Measurements from ENCODE around the gene MRPS34.

Gene MRPS34

DNA sequence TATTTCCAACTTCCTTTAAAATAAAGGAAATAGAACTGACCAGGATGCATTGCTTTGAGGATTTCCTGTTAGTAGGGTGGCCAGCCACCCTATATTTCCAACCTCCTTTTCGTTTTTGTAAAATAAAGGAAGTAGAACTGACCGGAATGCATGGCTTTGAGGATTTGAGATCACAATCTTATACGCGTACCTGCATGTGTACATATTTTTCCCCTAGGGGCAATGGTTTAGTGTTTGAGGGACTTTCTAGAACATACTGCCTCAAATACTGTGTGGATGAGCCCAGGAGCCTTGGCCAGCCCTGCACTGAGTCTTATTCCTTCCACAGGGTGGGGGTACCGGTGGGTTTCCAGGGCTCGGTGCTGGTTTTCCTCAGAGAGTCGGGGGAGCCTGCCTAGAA lies 41.3 kb downstream of the MRPS34 start:
- DNase-seq (ENCODE audit: low read depth in 2 of 2, low spot score in 1 of 2), result no peak

DNA sequence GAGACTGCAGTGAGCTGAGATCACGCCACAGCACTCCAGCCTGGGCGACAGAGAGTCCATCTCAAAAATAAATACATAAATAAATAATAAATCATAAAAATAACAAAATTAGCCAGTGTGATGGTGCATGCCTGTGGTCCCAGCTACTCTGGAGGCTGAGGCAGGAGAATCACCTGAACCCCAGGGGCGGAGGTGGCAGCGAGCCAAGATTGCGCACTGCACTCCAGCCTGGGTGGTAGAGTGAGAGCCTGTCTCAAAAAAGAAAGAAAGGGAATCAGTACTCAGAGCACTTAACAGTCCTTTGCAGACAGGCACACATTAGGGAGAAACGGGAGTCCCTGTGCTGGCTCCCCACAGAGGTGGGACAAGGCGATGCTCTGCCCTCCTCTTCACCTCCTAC lies 41.9 kb downstream of the MRPS34 start:
- DNase-seq (ENCODE audit: low read depth in 2 of 2, low spot score in 1 of 2), result no peak

DNA sequence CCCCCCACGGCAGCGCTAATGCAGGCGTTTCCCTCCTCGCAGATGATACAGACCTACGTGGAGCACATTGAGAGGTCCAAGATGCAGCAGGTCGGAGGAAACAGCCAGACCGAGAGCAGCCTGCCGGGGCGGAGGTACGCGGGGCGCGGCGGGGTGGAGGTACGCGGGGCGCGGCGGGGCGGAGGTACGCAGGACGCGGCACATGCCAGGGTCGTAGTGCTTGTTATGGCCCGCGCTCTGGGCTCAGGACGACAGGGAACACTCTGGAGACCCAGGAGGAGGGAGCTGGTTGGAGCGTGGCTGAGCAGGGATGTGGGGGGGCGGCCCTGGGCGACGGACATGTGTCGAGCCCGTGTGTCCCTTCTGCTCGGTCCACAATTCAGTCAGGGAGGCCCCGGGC lies 43.5 kb downstream of the MRPS34 start:
- DNase-seq (ENCODE audit: low read depth in 2 of 2, low spot score in 1 of 2), result no peak

DNA sequence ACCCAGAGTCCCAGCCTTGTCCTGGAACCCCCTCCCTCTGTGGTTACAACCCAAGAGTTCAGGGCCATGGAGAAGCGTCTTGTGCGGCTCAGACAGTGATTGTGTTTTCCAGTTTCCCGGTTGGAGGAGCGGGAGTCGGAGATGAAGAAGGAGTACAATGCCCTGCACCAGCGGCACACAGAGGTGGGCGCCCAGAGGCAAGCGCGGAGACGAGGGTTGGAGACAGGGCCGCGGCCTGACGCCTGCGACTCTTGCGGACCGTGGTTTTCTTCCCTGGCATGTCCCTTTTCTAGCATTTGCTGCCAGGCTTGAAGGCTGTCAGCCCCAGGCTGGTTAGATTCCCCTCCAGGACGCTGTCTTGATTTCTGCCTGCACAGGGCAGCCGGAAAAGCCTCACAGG lies 43.9 kb downstream of the MRPS34 start:
- DNase-seq (ENCODE audit: low read depth in 2 of 2, low spot score in 1 of 2), result no peak

DNA sequence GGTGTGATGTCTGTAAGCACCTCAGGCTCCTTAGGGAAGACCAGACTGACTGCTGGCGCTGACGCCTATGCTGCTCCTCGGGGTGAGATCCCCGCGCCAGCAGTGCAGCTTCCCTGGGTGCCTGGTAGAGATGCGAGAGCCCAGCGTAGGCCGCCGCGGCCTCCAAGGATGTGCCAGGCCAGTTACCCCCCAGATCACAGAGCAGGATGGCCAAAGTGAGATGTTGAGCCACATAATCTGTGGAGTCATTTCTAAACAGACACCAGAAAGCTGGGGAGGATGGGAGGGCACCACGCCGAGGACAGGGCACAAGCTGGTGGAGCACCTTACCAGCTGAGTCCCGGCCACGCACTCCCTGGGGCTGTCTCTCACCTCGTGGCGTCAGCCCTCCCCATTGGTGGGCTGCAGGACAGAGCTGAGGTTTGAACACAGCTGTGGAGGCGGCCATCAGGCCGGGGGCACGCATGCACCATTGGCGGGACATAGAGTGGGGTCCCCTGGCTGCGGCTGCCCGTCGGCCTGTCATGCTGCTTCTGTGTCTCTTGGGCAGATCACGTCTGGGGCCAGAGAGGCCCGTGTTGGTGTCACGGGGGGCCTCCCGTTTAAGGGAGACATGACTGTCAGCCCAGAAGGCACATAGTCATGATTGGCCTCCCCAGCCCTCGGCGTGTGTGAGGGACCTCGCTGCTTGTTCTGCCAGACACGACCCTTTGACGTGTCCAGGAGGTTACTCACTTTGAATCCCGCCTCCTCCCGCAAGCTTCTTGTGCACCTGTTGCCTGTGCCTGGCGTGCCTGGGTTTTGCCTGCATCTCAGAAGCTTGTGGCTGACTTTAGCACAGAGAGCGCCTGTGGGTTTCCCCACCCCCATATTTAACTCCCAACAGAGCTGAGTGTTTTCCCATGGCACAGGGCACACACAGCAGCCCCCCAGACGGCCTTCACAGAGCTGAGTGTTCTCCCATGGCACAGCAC lies 45.0 kb downstream of the MRPS34 start:
- DNase-seq (ENCODE audit: low read depth in 2 of 2, low spot score in 1 of 2), result no peak

DNA sequence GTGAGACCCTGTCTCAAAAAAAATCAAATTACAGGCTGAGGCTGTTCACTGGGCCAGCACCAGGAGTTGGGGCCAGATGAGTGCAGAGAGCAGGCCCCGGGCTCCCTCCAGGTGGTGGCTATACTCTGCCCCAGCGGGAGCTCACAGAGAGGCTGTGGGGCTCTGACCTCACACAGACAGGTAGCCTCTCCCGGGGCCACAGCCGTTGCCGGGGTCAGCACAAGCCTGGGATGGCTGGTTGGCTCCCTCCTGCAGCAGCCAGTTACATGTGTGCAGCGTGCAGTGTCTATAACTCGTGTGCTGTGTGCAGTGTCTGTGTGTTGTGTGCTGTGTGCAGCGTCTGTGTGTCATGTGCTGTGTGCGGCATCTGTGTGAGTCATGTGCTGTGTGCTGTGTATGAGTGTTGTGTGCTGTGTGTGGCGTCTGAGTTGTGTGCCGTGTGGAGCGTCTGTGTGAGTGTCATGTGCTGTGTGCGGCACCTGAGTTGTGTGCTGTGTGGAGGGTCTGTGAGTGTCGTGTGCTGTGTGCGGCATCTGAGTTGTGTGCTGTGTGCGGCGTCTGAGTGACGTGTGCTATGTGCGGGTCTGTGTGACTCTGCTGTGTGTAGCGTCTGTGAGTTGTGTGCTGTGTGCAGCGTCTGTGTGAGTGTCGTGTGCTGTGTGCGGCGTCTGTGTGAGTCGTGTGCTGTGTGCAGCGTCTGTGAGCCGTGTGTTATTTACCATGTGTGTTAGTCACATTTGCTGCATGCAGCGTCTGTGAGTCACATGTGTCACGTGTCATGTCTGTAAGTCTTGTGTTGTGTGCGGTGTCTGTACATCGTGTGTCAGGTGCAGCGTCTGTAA lies 46.1 kb downstream of the MRPS34 start:
- no peak for DNase-seq (ENCODE audit: low read depth in 2 of 2, low spot score in 1 of 2)

DNA sequence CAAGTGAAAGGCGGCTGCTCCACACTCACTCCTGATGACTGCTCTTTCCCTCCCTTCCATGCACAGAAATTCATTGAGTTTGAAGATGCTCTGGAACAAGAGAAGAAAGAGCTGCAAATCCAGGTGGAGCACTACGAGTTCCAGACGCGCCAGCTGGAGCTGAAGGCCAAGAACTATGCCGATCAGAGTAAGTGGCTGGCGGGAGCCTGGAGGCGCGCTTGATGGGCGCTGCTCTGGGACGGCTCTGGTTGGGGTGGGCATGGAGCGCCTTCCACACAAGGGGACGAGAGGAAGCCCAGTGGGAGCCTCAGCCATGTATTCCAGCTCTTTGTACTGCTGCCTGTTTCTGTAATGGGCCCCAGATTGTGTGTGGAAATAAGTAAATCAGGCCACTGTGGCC lies 48.4 kb downstream of the MRPS34 start:
- DNase-seq (ENCODE audit: low read depth in 2 of 2, low spot score in 1 of 2), result no peak

DNA sequence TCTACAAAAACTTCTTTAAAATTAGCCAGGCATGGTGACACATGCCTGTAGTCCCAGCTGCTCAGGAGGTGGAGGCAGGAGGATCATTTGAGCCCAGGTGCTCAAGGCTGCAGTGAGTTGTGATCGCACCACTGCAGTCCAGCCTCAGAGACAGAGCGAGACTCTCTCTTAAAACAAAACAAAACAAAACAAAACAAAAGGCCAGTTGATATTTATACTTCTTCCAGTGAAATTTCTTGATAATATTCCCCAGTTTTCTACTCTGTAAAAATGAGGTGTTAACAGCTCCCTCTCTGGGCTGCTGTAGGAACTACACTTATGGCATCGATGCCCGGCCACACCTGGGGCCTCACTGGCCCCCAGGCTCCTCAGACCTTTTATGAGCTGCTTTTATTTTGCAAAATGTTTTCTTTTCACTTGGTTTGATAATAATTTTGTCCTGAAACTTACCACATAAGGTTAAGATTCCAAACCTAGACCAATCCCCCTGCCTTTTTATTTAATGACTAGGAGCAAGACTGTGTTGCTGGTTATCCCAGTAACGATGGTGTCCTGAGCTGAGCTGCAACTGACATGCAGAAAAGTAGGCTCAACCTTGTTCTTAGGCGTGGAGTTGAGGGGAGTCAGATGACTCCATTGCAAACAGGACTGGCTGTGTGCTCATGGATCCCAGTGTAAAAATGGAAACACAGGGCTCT lies 49.3 kb downstream of the MRPS34 start:
- DNase-seq (ENCODE audit: low read depth in 2 of 2, low spot score in 1 of 2), result no peak
